ENCODE measurements around the gene SETD1A. TPM values are rescaled to one million over a fixed set of nuclear protein-coding genes. Genes with fewer than 3 reads are reported as not detected.

Gene SETD1A
- total RNA-seq, 1 donor from 2014 or later: 25.9 TPM

Other genes starting within 250 kb of the SETD1A start
- gene PHKG2, start 209.3 kb upstream of the SETD1A start, total RNA-seq: 44.6 and 47.4 TPM in 2 replicates
- 1.6 TPM in 2 replicates for gene CFAP119, start 195.7 kb upstream of the SETD1A start, total RNA-seq
- 97.2 and 102 TPM in 2 replicates for gene RNF40, start 195.4 kb upstream of the SETD1A start, total RNA-seq
- 1.9 and 2.1 TPM in 2 replicates for gene ZNF629, start 170.5 kb upstream of the SETD1A start, total RNA-seq
- 26.3 and 26.7 TPM in 2 replicates for gene BCL7C, start 63.7 kb upstream of the SETD1A start, total RNA-seq
- gene CTF1, start 61.1 kb upstream of the SETD1A start, total RNA-seq: 0.12 and 0.39 TPM in 2 replicates
- gene FBXL19, start 34.2 kb upstream of the SETD1A start, total RNA-seq: 24.8 and 28.5 TPM in 2 replicates
- gene ORAI3, start 8.7 kb upstream of the SETD1A start, total RNA-seq: 22.3 and 23.0 TPM in 2 replicates
- 9.0 and 10.6 TPM in 2 replicates for gene HSD3B7, start 27.5 kb downstream of the SETD1A start, total RNA-seq
- 1.5 and 1.6 TPM in 2 replicates for gene STX1B, start 52.9 kb downstream of the SETD1A start, total RNA-seq
- gene STX4, start 75.8 kb downstream of the SETD1A start, total RNA-seq: 93.7 and 102 TPM in 2 replicates
- 14.5 and 15.5 TPM in 2 replicates for gene ZNF668, start 116.5 kb downstream of the SETD1A start, total RNA-seq
- 31.3 and 33.0 TPM in 2 replicates for gene ZNF646, start 116.7 kb downstream of the SETD1A start, total RNA-seq
- gene PRSS53, start 131.2 kb downstream of the SETD1A start, total RNA-seq: 4.1 and 5.5 TPM in 2 replicates
- gene VKORC1, start 137.0 kb downstream of the SETD1A start, total RNA-seq: 61.1 and 63.1 TPM in 2 replicates
- gene BCKDK, start 150.6 kb downstream of the SETD1A start, total RNA-seq: 24.6 and 25.4 TPM in 2 replicates
- gene KAT8, start 159.9 kb downstream of the SETD1A start, total RNA-seq: 53.5 and 55.4 TPM in 2 replicates
- gene PRSS8, start 178.0 kb downstream of the SETD1A start, total RNA-seq: not detected in 2 replicates
- 1.1 and 2.1 TPM in 2 replicates for gene PRSS36, start 192.3 kb downstream of the SETD1A start, total RNA-seq
- gene FUS, start 222.4 kb downstream of the SETD1A start, total RNA-seq: 718 and 732 TPM in 2 replicates
- gene PYCARD, start 245.0 kb downstream of the SETD1A start, total RNA-seq: 96.1 and 98.3 TPM in 2 replicates